NCI-H2171 (cell line): ENCODE data around the gene CAT.
A peak's percentile ranks its signal among the peaks of the same experiment; 100 is the strongest.
"Not testable (repeated sequence)": the region's sequence is repeated elsewhere in the genome, so short reads cannot be mapped to it uniquely, and the experiment has no call there.

Experiments
- DNase-seq: peaks from one replicate; lab custom pipeline; 2025; lab: John Stamatoyannopoulos, UW

Gene CAT

DNA sequence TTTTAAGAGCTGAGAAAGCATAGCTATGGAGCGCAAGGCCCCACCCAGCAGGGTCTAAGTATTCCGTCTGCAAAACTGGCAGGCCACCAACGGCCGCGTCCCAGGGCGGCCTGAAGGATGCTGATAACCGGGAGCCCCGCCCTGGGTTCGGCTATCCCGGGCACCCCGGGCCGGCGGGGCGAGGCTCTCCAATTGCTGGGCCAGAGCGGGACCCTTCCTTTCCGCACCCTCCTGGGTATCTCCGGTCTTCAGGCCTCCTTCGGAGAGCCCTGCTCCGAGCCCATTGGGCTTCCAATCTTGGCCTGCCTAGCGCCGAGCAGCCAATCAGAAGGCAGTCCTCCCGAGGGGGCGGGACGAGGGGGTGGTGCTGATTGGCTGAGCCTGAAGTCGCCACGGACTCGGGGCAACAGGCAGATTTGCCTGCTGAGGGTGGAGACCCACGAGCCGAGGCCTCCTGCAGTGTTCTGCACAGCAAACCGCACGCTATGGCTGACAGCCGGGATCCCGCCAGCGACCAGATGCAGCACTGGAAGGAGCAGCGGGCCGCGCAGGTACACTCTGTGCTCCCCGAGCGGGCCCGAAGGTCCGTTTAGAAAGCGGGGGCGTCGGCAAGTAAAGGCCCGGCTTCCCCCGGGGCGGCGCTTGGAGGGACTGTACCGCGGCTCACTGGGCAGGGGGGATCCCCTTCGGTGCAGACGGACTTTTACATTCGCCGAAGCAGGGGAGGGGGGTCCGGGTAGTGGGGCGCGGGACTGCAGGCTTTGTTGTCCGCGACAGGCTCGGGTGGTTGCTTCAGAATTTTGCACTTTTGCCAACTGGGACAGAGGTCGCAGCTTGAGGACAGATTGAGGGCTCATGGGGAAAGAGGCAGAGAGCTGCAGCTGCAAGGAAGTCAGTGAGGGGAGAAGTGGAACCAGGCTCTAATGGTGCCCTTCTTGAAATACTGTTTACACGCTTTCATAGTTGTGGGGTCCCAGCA is at the start of gene CAT:
Gene CAT (plus strand): TSS at position 406 of the 979 bp plus-strand sequence. CDS start 80 bp downstream, at position 486.
- peak; percentile 100 for DNase-seq

DNA sequence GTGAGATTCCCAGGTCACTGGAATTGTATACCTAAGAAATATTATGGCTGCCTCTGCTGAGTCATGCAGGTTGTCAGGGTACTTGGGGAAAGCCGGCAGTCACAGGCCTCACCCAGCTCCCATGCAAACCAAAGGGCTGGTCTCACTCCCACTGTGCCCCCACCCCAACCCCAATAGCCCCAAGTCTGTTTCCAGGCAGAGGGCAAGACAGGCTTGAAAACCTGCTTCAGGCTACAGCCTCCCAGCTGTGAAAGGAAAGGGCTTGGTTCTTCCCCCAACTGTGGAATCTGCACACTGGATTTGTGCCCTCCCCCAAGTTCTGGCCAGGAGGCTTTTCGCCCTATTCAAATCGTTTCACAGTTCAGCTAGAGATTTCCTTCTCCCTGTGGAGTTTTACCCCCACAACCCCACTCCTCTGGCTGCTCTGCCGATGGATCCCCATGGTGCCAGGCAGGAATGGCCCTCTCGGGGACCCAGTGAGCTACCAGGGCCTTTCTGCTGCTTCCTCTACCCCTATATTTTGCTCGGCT is 43.9 kb upstream of the CAT start:
- no peak for DNase-seq

DNA sequence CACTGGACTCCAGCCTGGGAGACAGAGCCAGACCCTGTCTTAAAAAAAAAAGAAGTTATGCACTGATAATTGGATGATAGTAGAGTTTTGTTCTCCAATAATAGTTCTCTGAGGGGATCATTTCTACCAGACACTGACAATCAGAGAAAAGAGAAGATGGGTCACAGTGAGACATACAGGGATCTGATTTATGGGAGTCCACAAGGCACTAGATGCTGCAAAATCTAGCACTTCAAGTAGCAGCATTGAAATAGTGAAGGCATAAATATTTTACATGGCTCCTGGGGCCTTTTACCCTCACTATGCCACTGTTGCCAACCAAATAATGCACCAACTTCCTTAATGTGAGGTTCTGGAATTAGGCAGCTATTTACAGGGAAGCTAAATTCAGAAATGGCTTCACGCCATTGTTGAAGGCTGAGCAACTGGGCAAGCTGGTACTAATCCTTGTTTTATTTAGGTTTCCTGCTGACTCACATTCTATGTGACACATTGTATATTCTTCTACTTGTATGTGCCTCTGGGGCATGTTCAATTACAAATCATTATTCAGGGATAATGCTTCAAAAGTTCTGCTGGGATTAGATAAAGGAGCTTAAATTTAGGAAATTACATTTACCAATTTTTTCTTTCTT is 42.7 kb upstream of the CAT start:
- DNase-seq, result no peak

DNA sequence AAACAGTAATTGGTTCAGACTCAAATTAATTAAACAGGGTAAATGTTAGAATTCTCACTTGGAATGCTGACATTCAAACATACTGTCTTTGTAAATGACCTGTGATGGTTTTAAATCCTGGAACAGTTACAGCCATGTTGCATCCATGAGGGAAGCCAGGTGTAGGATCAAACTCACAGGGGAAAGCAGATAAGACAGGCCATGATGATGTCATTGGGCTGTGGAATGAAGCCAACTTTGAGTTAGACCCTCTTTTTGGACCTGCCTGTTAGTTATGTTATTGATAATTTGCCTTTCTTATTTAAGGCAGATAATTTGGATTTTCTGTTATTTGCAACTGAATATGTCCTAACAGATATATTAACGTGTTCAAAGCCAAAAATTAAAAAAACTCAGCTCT is 41.6 kb upstream of the CAT start:
- no peak for DNase-seq

DNA sequence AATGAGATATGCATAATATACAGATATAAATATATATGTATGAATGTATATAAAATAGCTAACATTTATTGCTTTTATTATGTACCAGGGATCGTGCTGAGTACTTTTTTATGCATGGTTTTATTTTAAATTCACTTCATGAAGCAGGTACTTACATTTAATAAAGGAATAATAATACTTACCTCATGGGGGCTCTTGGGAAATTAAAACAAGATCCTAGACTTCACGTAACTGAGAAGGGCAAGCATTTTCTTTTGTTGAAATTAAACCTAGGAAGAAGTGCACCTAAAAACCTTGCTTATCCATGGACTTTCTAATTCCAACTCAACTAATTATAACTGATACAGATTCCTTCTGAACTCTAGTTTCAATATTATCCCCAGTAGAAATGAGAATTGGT is 40.9 kb upstream of the CAT start:
- no peak for DNase-seq

DNA sequence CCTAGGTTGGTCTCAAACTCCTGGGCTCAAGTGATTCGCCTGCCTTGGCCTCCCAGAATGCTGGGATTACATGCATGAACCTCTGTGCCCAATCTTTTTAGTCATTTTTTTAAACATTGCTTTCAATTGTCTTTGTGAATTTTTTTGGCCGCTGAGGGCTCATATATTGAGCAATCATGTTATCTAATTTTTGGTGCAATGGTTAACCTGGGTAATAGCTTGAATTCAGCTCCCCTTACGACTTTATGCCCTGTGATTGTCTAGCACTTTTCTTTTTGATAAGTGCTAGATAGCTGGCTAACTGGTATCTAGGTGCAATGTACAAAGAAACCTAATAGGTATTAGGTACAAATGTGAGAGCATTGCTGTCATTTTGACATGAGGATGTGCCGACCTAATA is 35.3 kb upstream of the CAT start:
- DNase-seq, result no peak

DNA sequence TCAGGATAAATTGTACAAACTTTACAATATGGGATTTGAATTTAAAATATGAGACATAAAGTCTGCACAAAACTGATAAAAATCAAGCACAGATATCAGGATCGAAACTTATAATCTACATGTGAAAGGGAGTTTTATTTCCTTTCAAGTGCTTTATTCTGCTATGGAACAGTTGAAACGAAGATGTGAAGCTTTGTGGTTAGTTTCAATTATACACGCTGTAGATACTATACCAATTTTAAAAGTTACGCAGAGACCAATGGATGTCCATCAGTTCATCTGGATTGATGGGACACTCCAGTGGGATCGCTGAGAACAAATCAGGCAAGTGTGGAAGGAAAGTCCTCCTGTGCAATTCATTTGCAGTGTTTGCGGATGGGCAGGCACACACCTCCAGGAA is 34.5 kb upstream of the CAT start:
- DNase-seq, result no peak

DNA sequence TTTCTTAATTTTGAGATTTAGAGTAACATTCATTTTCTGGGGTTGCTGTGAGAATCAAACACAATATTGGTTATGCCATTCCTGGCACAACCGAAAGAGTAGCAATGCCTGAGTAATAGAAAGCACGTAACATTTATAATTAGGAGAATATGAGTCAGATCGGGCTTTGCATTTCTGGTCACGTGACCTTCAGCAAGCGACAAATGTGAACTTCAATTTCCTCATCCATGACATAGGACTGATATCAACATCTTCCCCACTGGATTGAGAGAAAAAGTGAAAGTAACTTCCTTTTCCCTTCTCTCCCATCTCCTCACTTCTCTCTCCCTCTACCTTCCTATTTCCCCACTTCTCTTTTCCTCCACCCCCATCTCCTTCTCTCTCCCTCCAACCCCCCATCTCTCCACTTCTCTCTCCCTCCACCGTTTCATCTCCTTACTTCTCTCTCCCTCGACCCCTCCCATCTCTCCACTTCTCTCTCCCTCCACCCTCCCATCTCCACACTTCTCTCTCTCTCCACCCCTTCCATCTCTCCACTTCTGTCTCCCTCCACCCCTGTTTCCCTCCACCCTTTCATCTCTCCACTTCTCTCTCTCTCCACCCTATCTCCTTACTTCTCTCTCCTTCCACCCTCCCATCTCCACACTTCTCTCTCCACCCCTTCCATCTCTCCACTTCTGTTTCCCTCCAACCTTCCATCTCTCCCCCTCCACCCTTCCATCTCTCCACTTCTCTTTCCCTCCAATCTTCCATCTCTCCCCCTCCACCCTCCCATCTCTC is 33.5 kb upstream of the CAT start:
- no peak for DNase-seq

DNA sequence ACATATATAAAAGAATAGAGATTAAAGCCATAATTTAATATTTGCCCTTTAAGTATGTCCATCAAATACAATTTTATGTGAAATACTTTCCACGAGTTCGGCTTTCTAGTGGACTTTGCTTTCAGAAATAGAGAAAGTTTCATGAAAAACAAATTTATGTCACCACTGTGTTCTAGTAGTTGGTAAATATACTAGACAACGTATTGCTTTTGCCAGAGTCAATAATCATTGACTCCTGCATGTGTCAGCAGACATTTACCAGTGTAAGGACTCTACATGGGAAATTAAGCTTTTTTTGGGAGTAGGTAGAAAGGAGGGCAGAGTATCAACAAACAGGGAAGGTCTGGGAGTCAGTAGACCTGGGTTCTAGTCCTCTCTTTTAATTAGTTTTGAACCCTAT is 32.3 kb upstream of the CAT start:
- no peak for DNase-seq

DNA sequence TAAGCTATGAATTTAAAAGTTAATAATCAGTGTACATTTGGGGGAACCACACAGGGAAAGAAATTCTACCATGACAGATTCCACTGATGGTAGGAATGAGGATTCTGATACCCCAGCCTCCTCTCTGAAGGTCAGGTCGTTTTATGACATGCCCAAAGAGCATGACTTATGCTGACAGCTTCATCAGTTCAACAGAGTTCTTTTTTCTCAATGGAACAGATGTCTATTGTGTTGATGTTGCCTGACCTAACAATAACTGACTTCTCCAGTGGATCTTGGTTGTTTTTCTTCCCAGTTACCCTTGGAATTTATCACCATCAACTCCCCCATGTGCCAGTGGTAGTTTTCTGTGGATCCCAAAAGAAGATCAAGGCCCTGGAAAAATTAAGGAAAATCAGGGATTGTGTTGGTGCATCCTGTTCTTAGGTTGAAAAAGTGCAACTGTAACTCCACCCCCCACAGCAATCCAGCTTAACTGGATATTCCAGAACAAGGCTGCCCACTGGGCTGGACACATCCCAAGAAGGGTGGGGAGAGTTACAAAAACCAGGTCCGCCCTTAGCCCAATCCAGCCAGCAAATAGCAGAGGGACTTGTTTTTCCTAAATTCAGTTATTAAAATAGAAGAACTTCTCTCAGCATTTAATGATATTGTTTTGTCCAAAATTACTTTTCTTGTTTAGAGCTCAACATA is 31.5 kb upstream of the CAT start:
- no peak for DNase-seq

DNA sequence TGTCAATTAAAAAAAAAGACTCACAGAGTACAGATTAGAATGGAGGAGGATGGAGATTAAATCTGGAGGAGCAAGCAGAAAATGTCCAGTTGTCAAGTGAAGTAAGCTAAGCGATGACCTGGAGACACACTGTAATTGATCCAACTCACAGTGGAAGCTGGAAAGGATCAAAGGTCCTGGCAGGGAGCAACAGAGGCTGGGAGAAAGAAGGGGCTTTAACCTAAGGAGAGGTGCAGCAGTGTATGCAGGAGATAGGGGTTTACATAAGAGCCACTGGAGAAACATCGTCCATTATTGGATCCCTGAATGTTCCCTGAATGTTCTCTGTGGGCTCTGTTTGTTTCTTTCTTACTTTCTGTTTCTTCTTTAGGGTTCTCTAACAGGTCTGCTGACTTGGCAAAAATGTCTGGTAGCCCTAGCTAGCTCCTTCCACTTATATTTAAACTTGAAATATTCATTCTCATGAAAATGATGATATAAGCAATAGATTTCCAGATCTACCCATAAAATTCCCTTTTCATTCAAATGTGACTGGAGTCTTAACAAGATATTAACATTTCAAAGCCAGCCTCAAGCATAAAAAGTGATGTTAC is 30.1 kb upstream of the CAT start:
- DNase-seq, result no peak

DNA sequence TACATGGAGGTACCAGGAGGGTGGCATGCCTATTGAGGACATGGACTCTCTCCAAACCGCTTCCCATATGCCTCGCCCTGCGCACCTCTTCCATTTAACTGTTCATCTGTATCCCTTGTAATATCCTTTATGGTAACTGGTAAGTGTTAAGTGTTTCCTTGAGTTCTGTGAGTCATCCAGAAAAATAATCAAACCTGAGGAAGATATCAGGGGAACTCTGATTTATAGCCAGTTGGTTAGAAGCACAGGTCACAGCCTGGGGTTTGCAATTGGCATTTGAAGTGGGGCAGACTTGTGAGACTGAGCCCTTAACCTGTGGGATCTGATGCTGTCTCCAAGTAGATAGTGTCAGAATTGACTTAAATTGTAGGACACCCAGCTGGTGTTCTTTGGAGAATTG is 27.6 kb upstream of the CAT start:
- DNase-seq, result no peak

DNA sequence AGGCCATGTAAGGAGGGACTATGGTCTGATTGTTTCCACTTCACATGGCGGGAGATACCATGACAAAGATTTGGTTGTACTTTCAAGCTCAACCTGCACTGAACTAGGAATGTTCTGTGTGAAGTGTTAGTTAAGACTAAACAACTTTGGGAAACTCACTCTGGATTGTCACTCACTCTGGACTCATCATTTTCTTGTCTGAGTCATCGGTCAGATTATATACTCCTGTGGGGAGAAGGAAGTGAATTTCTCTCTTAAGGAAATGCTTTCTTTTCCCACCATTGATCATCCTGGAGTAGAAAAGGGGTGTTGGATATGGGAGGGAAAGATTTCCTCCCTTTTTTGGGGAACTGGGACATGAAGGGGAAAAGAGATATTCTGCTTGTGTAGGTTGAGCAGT is 26.9 kb upstream of the CAT start:
- DNase-seq, result no peak

DNA sequence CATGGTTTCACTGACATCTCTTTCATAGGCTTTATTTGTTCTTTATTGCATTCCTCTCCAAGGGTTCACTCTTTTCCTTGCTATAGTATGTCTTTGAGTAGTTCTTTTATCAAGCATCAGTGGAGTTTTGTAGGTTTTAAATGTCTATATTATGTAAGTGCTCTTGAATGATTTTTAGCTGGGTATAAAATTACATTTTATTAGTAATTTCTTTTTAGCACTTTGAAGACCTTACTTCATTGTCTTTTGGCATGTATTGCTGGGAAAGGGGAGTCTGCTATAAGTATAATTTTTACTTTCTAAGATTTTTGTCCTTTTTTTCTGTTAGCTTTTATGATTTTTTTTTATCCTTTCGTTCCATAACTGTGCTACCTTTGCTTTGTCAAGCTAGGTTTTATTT is 25.5 kb upstream of the CAT start:
- DNase-seq, result no peak

DNA sequence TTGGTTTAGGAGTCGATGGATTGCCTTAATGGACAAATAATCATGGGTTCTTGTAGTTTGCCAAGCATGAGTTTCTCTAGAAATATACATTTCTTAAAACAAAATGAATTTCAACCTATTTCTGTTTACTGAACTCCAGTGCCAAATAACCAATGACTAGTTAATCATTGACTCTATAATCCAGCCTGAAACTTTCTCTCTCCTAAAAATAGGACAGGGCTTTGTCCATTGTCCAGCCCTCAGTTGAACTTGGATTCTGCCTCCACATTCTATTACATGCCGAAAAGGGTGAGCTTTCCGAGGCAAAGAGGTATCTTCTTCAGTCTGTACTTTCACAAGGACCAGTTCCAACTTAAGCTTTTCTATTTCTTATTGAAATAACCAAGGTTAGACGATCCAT is 23.2 kb upstream of the CAT start:
- DNase-seq, result no peak

DNA sequence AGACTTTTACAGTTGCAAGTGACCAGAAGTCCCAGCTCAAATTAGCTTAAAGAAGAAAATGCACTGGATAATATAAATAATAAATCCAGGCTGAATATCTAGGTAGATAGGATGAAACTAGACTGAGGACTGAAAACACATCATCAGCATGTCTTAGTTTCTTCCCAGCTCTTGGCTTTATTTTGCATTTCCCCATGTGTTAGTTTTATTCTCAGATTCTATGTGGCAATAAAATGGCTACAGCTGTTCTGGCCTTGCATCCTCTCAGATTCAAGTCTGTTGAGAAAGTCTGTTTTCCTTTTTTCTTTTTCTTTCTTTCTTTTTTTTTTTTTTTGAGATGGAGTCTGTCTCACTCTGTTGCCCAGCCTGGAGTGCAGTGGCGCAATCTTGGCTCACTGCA is 22.6 kb upstream of the CAT start:
- DNase-seq, result no peak

DNA sequence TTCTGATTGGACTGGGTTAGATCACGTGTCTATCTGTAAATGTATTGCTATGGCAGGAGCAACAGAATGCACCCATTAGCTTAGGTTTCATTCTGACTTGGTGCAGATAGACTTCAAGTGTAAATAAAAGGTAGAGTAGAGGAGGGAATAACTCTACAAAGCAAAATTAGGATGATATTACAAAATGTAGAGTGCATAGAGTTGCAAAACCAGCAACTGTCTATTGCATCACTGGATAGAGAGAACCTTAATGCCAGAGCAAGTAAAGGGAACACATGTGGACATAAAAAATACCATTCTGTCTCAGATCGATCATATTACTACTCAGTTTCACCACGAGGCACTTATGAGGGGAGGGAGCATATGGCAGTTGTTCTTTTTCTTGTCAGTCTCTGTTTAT is 22.0 kb upstream of the CAT start:
- DNase-seq, result no peak

DNA sequence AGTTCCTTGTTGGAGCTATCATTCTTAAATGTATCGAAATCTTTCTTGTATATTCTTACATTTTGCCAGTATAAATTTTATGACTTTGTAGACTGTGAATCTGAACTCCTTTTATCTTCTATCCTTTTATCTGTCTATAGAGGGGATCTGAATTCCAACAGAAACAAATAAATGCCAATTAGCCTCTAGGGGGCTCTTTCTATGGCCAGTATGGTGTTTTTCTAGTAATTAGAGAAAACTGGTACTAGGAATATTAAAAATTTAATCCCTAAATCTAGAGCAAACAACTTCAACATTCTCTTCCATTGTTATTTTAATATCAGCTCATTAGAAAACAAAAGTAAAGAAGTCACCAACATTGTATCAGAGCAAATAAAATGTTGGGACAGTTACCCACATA is 21.5 kb upstream of the CAT start:
- DNase-seq, result no peak

DNA sequence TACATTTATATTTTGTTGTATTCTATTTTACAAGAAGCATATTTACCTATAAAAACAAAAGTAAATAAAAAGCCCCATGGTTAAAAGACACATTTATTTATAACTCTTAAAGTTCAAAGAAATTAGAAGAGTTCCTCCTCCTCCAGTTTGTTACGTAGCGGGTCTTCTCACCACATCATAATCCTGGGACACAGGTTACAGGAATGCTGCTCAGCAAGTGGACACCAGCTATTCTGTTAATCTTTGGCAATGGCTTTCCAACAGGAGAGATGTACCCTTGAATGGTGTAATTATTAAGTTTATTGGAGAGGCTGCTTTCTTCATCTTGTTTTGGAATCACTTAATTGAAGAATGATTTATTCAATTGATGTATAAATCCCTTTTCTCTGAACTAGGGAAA is 19.6 kb upstream of the CAT start:
- no peak for DNase-seq

DNA sequence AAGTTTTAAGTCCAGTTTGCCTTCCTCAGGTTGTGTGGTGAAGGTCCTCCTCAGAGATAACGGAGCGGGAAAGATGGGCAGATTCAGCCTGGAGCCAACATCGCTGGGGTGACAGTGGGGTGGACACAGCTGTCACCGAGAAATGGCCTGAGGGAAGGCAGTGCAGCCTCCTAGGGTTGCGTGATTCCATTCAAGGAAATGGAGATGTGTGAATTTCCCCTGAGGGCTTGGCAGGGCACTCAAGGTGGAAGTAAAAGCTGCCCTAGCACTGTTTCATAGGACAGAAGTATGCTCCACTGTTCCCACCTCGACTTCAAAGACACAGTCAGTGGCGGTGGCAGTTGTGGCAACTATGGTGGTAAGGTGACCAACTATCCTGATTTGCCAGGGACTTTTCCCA is 15.4 kb upstream of the CAT start:
- no peak for DNase-seq

DNA sequence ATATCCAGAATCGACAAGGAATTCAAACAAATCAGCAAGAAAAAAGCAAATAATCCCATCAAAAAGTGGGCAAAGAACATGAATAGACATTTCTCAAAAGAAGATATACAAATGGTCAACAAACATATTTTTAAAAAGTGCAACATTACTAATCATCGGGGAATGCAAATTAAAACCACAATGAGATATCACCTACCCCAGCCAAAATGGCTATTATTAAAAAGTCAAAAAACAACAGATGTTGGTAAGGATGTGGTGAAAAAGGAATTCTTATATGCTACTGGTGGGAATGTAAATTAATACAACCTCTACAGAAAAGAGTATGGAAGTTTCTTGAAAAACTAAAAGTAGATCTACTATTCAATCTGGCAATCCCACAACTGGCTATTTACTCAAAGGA is 13.9 kb upstream of the CAT start:
- DNase-seq, result not testable (repeated sequence)

DNA sequence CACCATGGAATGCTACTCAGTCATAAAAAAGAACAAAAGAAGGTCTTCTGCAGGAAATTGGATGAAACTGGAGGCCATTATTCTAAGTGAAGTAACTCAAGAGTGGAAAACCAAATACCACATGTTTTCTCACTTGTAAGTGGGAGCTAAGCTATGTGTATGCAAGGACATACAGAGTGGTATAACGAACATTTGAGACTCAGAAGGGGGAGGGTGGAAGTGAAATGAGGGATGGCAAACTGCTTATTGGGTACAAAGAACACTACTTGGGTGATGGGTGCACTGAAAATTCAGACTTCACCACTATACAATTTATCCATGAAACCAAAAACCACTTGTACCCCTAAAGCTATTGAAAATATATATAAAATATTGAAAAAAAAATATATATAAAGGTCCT is 13.4 kb upstream of the CAT start:
- no peak for DNase-seq
